Left ventricle myocardium inferior (tissue), 1 donor: ENCODE measurements around the gene CRADD. TPM values are rescaled to one million over a fixed set of nuclear protein-coding genes. Genes with fewer than 3 reads are reported as not detected.
A peak's percentile ranks its signal among the peaks of the same experiment; 100 is the strongest.

Experiments used
- DNase-seq: peaks from one replicate; pipeline ENCODE4 v3.0.0-alpha.2; 2020
- H3K27ac ChIP-seq: fragments of 200-600 bp; replicated peaks from 2 replicates; pipeline ENCODE4 v1.8.0; 2021
- H3K27me3 ChIP-seq: fragments of 200-600 bp; 2 replicates; pipeline ENCODE4 v1.8.0; 2021; ENCODE audit warnings: low read depth
- H3K36me3 ChIP-seq: fragments of 200-600 bp; 2 replicates; pipeline ENCODE4 v1.8.0; 2021
- H3K4me1 ChIP-seq: fragments of 200-600 bp; 2 replicates; pipeline ENCODE4 v1.8.0; 2021
- H3K4me3 ChIP-seq: fragments of 200-600 bp; 2 replicates; pipeline ENCODE4 v1.8.0; 2021; ENCODE audit warnings: mild to moderate bottlenecking, moderate library complexity
- H3K9me3 ChIP-seq: fragments of 200-600 bp; replicated peaks from 2 replicates; pipeline ENCODE4 v1.8.0; 2021
- intact Hi-C: fragments of 100-400 bp; cut with micrococcal nuclease; formaldehyde crosslinking; loops from one replicate; pipeline ENCODE4 v1.11.0; 2022
- total RNA-seq: library from RNA; stranded (reverse); fragmentation: NEBNext Ultra II Directional; extraction: Animal tissue kit (Norgen Biotek cat#: 25700); gene quantifications from one replicate; pipeline ENCODE4 v1.2.1, GENCODE V29; 2021
- TF ChIP-seq, protein P1 (sequence below): fragments of 200-600 bp; IDR thresholded peaks from 2 replicates; pipeline ENCODE4 v1.8.0; 2021; ENCODE audit warnings: antibody characterized with exemption, mild to moderate bottlenecking, borderline replicate concordance
- donor health status: DM: no; HTN: yes; CAD: no; lungs with severe emphysema.

CRADD gene
- total RNA-seq, 1 donor from 2014 or later: 46.4 TPM

DNA sequence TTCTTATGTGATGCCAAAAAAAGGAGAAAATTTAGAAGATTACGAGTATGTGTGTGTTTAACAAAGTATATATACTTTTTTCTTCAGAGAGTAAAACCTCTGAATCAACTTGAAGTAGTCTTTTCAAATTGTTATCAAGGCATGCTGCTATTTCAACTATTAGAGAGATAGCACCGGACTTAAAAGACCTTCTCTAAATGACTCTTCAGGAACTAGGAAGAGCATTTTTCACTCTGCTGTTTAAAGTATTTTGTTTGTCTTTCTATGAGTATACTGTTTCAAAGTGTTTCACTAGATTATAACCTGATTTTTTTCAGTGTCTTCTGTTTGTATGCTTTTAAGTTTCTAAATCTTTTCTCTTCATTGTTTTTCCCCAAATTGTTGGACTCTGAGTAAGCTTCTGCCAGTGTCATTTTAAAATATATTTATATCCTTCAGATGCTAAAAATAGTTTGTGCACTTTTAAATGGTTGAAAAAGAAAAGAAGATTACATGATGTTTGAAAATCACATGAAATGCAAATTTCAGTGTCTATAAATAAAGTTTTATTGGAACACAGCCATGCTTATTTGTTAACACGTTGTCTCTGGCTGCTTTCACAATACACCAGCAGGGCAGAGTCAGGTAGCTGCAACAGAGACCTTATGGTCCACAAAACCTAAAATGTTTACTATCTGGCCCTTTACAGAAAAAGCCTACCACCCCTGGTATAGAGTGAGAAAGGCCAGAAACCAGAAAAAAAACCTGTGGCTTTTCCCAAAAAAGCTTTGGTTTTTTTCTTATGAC is 21.3 kb downstream of the CRADD start:
- intact Hi-C loops: no loop called here
- no peak for DNase-seq
- Histone ChIP-seq H3K9me3 (no peaks in the 10 kb centered on the region), H3K4me3 (no peak overlapping the region), H3K27ac (peak overlapping the region; percentile 60), H3K4me1 (peaks cover 59% of the 10 kb centered on the region), H3K36me3 (no peaks in the 10 kb centered on the region), H3K27me3 (no peaks in the 10 kb centered on the region)
- TF ChIP-seq, protein P1, sequence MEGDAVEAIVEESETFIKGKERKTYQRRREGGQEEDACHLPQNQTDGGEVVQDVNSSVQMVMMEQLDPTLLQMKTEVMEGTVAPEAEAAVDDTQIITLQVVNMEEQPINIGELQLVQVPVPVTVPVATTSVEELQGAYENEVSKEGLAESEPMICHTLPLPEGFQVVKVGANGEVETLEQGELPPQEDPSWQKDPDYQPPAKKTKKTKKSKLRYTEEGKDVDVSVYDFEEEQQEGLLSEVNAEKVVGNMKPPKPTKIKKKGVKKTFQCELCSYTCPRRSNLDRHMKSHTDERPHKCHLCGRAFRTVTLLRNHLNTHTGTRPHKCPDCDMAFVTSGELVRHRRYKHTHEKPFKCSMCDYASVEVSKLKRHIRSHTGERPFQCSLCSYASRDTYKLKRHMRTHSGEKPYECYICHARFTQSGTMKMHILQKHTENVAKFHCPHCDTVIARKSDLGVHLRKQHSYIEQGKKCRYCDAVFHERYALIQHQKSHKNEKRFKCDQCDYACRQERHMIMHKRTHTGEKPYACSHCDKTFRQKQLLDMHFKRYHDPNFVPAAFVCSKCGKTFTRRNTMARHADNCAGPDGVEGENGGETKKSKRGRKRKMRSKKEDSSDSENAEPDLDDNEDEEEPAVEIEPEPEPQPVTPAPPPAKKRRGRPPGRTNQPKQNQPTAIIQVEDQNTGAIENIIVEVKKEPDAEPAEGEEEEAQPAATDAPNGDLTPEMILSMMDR: no peak

DNA sequence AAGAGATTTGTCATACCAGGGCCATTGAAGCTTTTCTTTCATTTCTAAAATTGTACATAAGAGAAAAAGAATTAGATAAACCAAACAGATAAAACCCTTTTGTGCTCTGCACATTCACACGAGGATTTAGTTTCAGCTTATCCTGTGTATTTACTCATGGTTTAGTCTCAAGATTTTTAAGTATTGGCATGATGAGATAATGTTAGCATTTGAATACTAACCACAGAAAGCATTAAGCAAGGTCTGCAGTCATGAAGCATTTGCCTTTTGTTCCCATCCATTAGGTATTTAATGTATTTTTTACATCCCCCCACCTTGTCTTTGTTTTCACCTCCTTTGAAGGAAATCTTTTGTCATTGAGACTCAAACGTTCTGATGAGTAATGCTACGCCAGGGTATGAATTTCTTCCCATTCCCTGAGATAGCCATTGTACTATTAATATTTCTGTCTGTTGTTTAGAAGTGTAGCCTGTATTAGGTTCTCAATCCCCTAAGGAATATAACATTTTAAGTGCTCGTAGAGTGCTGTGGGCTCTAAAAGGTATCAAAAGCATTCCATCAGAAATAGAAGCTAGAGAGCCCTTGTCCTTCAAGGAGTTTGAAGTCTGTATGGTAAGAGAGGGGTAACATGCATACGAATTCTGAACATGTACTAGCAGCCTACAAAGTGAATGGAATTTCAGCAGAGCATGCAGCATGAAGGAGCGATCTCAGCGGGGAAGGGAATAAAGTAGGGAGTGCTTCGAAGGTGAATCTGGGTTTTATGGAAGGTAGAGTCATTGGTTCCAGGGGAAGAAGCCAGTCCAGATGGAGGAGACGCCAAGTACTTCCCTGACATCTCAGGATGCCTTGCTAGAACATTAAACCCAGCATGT is 22.3 kb downstream of the CRADD start:
- H3K4me3 ChIP-seq: no peak overlapping the region
- TF ChIP-seq, protein P1: no peak
- H3K4me1 ChIP-seq: peaks cover 70% of the 10 kb centered on the region
- H3K27me3 ChIP-seq: no peaks in the 10 kb centered on the region
- H3K27ac ChIP-seq: peak overlapping the region; percentile 60
- H3K9me3 ChIP-seq: no peaks in the 10 kb centered on the region
- no peaks in the 10 kb centered on the region for H3K36me3 ChIP-seq
- intact Hi-C loops: no loop called here
- no peak for DNase-seq

DNA sequence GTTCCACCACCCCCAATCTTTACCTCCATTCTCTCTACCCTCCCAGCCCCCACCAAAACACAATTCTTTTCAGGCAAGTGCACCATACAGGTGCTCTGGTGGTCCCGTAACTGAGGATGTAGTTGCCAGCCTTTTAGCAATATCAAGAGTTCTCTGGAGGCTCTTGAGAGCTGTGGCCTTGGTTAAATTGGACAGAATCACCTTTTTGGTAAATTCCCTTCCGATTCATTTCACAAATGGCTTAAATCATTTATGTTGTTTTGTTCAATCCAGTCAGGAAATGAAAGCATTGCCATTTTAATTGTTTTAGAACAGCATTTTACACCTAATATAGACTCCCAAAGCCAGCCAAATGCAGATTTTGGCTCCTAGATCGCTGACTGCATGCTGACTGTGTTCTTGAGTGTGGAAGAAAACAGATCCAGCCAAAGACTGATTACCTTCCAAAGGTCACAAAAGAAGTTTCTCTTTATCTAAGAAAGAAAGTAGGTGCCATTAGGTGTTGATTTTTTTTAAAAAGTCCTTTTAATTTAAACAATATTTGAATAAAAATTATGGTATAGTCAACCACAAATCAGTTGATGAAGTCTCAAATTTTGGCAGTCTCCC is 25.6 kb downstream of the CRADD start:
- Histone ChIP-seq H3K36me3 (no peaks in the 10 kb centered on the region), H3K27me3 (no peaks in the 10 kb centered on the region), H3K4me3 (no peak overlapping the region), H3K4me1 (peaks cover 99% of the 10 kb centered on the region), H3K27ac (peak overlapping the region; percentile 41), H3K9me3 (no peaks in the 10 kb centered on the region)
- intact Hi-C loops: no loop called here
- TF ChIP-seq, protein P1: no peak
- DNase-seq: no peak

DNA sequence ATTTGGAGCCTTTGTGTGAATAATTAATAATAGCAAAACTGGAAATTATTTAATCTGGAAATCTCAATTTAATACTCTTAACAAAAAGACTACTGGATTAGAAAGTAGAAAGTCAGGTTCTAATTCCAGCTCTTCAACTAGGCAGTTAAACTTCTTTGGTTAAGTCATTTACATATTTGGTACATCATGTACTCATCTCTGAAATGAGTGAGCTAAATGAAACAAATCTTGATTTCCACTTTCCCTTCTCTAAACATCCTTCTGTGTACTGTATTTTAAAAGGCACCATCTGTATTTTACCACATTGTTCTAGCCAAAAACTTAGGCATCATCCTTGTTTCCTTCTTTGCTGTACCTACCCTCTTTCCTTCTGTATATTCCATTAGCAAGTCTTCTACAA is 26.9 kb downstream of the CRADD start:
- intact Hi-C loops: no loop called here
- Histone ChIP-seq H3K9me3 (peaks cover 13% of the 10 kb centered on the region), H3K27ac (peak overlapping the region; percentile 49), H3K4me3 (no peak overlapping the region), H3K27me3 (no peaks in the 10 kb centered on the region), H3K36me3 (no peaks in the 10 kb centered on the region), H3K4me1 (peaks cover 86% of the 10 kb centered on the region)
- DNase-seq: no peak
- TF ChIP-seq, protein P1: no peak

DNA sequence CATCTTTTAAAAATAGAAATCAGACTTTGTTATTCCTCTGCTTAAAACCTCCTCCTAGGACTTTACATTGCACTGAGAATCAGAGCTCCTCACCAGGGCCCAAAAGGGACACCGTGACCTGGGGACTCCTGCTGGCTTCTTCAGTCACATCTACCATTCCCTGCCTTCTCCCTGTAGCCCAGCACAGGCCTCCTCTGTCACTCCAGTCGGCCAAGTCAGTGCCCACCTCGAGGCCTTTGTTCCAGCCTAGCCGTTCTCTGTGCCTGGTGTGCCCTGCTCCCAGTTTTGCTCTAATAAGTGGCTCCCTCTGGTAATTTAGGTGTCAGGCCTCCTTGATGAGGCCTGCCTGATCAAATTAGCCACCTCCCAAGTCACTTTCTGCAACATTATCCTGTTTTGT is 27.4 kb downstream of the CRADD start:
- TF ChIP-seq, protein P1: no peak
- DNase-seq: no peak
- peaks cover 18% of the 10 kb centered on the region for H3K9me3 ChIP-seq
- peak overlapping the region; percentile 49 for H3K27ac ChIP-seq
- no peak overlapping the region for H3K4me3 ChIP-seq
- H3K27me3 ChIP-seq: no peaks in the 10 kb centered on the region
- peaks cover 4% of the 10 kb centered on the region for H3K36me3 ChIP-seq
- H3K4me1 ChIP-seq: peaks cover 81% of the 10 kb centered on the region
- intact Hi-C loops: no loop called here
